GM08714 (cell line): Measurements from ENCODE around the gene MASP1.

Source experiments
- H3K4me3 ChIP-seq: fragments of 200-500 bp; sonication (Bioruptor generic); 2 replicates; pipeline ENCODE4 v1.5.1; 2014; ENCODE audit warnings: mild to moderate bottlenecking, low read length, inconsistent platforms
- ZNF274 ChIP-seq: IDR thresholded peaks from 2 replicates; pipeline ENCODE4 v1.6.1; 2012; ENCODE audit warnings: mild to moderate bottlenecking, low read depth, low read length

MASP1 gene

GRCh38 chr3:187287256-187287655 lies 4.3 kb downstream of the MASP1 start:
- H3K4me3 ChIP-seq = no peak overlapping the region
- no peak for TF ChIP-seq ZNF274

GRCh38 chr3:187286467-187287059 lies 5.0 kb downstream of the MASP1 start:
- TF ChIP-seq ZNF274 = no peak
- H3K4me3 ChIP-seq = no peak overlapping the region

- no peak overlapping the region for H3K4me3 ChIP-seq
- TF ChIP-seq ZNF274 = no peak
Observed at GRCh38 chr3:187281191-187281714, 10.3 kb downstream of the MASP1 start.

GRCh38 chr3:187280644-187281043 lies 10.9 kb downstream of the MASP1 start:
- no peak overlapping the region for H3K4me3 ChIP-seq
- no peak for TF ChIP-seq ZNF274

GRCh38 chr3:187277129-187277462 lies 14.4 kb downstream of the MASP1 start:
- TF ChIP-seq ZNF274 = no peak
- no peak overlapping the region for H3K4me3 ChIP-seq

GRCh38 chr3:187276397-187277128 lies 15.0 kb downstream of the MASP1 start:
- TF ChIP-seq ZNF274 = no peak

GRCh38 chr3:187274977-187275338 lies 16.6 kb downstream of the MASP1 start:
- TF ChIP-seq ZNF274 = no peak
- H3K4me3 ChIP-seq = no peak overlapping the region

More at GRCh38 chr3:187276397-187277128, 15.0 kb downstream of the MASP1 start:
- no peak overlapping the region for H3K4me3 ChIP-seq

- TF ChIP-seq ZNF274 = no peak
- no peak overlapping the region for H3K4me3 ChIP-seq
Observed at GRCh38 chr3:187274315-187274976, 17.1 kb downstream of the MASP1 start.

GRCh38 chr3:187271582-187271981 lies 20.0 kb downstream of the MASP1 start:
- no peak overlapping the region for H3K4me3 ChIP-seq
- TF ChIP-seq ZNF274 = no peak

GRCh38 chr3:187269486-187269885 lies 22.1 kb downstream of the MASP1 start:
- no peak for TF ChIP-seq ZNF274

GRCh38 chr3:187267306-187267705 lies 24.2 kb downstream of the MASP1 start:
- no peak overlapping the region for H3K4me3 ChIP-seq
- TF ChIP-seq ZNF274 = no peak

More at GRCh38 chr3:187269486-187269885, 22.1 kb downstream of the MASP1 start:
- H3K4me3 ChIP-seq = no peak overlapping the region

GRCh38 chr3:187266691-187267090 lies 24.8 kb downstream of the MASP1 start:
- no peak for TF ChIP-seq ZNF274
- H3K4me3 ChIP-seq = no peak overlapping the region

GRCh38 chr3:187265461-187265955 lies 26.0 kb downstream of the MASP1 start:
- no peak for TF ChIP-seq ZNF274
- no peak overlapping the region for H3K4me3 ChIP-seq

GRCh38 chr3:187264911-187265310 lies 26.6 kb downstream of the MASP1 start:
- no peak overlapping the region for H3K4me3 ChIP-seq
- TF ChIP-seq ZNF274 = no peak

GRCh38 chr3:187264021-187264420 lies 27.5 kb downstream of the MASP1 start:
- no peak overlapping the region for H3K4me3 ChIP-seq
- no peak for TF ChIP-seq ZNF274
